Measurements from ENCODE around the gene NCOA7.
"Not testable (repeated sequence)": the region's sequence is repeated elsewhere in the genome, so short reads cannot be mapped to it uniquely, and the experiment has no call there.

Gene NCOA7

DNA sequence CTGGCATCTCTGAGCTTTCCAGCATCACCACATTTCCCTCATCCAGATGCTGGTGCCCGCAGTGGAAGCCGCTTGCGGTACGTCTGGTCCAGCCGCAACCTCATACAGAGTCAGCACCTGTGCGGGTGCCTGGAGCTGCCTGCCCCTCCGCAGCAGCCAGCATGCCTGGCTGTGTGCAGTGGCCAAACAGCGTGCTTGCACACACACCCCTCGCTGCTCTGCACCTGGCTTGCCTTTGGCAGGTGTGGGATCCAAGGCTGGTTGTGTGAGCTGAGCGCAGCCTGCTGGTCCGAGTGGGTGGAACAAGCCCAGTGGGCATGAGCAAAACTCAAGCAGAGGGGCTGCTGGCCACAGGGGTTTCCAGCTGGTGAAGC, 162.7 kb downstream of the NCOA7 start:
- DNase-seq = no peak

- no peak for DNase-seq
Measured at GRCh38 chr6:125954735-125955339, 164.1 kb downstream of the NCOA7 start.

DNA sequence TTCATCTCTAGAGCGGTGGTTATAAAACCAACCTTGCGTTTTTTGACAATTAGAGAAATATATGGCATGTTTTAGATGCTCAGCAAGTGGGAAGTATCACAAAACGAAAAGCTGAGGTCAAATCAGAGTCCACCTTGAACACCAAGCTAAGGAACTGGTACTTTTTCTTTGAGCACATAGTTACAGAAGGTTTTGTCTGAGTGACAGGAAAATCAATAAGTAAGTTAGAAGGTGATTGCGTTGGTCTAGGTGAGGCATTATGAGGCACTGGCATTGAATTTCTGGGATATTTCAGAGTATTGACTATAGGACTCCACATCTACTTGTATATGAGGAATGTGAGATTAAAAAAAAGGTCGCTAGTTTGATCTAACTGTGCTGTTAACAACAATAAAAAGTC, 165.2 kb downstream of the NCOA7 start:
- no peak for DNase-seq

- DNase-seq = peak; percentile 97
Measured at GRCh38 chr6:125956506-125957390, 166.0 kb downstream of the NCOA7 start, which contains the start of gene HINT3. Gene HINT3, plus strand, starts transcription at chr6:125956770. Its CDS starts 208 bp downstream, at chr6:125956978.

GRCh38 chr6:125957391-125957693, 166.6 kb downstream of the NCOA7 start:
- no peak for DNase-seq

DNA sequence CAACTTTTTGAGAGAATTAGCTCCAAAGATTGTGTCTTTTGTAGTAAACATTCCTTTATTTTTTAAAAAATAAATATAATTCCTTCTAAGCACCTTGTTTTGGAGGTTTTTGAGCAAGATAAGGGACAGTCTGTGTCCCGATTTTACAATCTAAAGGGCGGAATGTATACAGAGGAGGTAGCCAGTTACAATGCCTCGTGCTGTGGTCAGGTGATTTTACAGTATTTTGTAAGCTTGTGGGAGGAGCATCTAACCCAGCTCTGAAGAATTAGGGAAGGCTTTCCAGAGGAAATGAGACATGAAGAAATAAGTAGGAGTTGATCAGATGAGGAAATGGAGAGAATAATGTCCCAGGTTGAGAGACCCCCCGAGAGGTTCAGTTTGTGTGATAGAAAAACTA, 167.1 kb downstream of the NCOA7 start:
- DNase-seq = peak; percentile 29

- no peak for DNase-seq
Measured at GRCh38 chr6:125959041-125959440, 168.3 kb downstream of the NCOA7 start.

DNA sequence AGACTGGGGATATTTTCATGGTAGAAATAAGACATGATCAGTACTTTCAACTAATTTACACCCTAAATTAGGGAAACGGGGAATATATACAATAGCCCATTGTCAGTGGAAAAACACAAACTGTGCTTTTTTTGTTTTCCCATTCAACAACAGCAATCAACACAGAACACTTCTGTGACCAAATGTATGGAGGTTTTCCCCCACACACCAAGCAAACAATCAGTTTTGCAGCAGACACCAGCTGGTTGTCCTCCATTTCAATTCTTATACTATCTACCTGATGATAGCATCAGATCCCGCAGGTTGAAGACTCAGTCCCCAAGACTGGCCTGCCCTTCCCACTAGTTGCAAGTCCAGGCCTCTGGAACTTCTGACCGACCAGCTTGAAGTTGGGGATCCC, 170.4 kb downstream of the NCOA7 start:
- no peak for DNase-seq

- no peak for DNase-seq
Measured at GRCh38 chr6:125962900-125963497, 172.2 kb downstream of the NCOA7 start.

DNA sequence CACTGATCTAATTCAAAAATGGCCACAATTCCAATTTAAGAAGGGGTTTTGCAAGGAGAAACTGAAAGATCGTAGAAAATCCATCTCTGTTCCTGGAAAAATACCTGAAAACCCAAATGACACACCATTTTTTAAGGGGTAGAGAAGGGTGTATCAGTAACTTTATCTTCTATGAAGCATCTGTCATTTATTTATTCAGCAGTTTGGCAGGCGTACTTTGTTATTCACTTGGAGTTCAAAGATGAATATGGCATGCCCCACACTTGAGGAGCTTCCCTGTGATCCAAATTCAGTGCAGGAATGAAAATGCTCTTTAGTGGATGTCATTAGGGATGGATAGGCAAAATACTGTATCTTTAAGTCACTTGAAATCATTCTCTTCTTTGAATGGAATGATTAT, 173.1 kb downstream of the NCOA7 start:
- DNase-seq = no peak

GRCh38 chr6:125966569-125966968, 175.8 kb downstream of the NCOA7 start:
- DNase-seq = no peak

GRCh38 chr6:125968493-125968892, 177.7 kb downstream of the NCOA7 start:
- no peak for DNase-seq

- DNase-seq = no peak
Measured at GRCh38 chr6:125970760-125971159, 180.0 kb downstream of the NCOA7 start.

GRCh38 chr6:125972478-125972877, 181.7 kb downstream of the NCOA7 start:
- not testable (repeated sequence) for DNase-seq

DNA sequence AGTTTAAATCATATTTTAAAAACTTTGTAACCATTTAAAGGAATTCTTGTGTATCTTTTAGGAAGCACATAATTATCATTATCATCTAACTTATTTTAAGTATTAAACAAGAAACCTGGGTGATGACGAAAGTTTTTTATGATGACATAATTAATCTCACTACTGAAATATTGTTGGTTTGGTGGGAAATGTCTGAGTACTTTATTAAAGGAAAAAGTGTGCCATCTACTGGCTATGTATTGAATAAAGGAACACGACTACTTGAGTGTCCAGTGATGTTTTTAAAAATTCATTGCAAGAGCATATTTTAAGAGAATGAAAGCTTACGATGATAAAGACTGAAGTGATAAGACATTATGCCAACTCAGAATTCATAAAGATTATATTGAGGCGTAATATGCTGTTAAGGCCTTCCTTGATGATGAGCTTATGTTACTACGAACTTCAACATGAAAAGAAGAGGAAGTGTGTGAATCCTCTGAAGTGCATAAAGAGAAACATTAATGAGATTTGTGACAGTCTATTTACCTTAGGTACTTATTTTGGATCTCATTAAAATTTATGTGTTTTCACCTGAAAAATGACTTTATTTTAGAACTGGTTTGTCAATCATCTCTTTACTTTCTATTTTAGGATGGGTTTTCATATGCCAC, 183.6 kb downstream of the NCOA7 start:
- DNase-seq = peak; percentile 61

- DNase-seq = no peak
Measured at GRCh38 chr6:125979101-125979500, 188.3 kb downstream of the NCOA7 start.
